IMR-90 (cell line): ENCODE data around the gene KDM6B. TPM values are rescaled to one million over a fixed set of nuclear protein-coding genes. Genes with fewer than 3 reads are reported as not detected.

ENCODE experiments used
- ATAC-seq: fragments of 200-7000 bp; cut with Tn5 transposase; 2 replicates; pipeline ENCODE4 v1.9.1; 2020; ENCODE audit warnings: low read depth, mild to moderate bottlenecking, moderate library complexity
- BruUV-seq: library from RNA; stranded (reverse); fragments of 400-500 nt; replicated peaks from 2 replicates; lab custom pipeline; 2021; lab: Mats Ljungman, UMichigan
- CTCF ChIA-PET: fragments of 300-600 bp; formaldehyde crosslinking; extraction: SDS; loops from one replicate; lab custom pipeline; 2021; ENCODE audit warnings: antibody characterized with exemption; lab: Yijun Ruan, JAX
- POLR2A ChIA-PET: fragments of 300-600 bp; sonication (Branson Sonifier 250); formaldehyde crosslinking; loops from one replicate; lab custom pipeline; 2022; ENCODE audit warnings: antibody characterized with exemption; ENCODE audit not compliant: unreplicated experiment; lab: Charles Lee
- DNase-seq: peaks from one replicate; pipeline ENCODE4 v3.0.0; 2013
- H2AFZ ChIP-seq: replicated peaks from 2 replicates; pipeline ENCODE3; 2013; ENCODE audit warnings: low read length, mild to moderate bottlenecking; ENCODE audit not compliant: poor library complexity
- H2AK5ac ChIP-seq: 2 replicates; pipeline ENCODE4 v1.6.1; 2013; ENCODE audit warnings: low read depth, low read length, inconsistent platforms
- H2AK9ac ChIP-seq: replicated peaks from 2 replicates; pipeline ENCODE3; 2013; ENCODE audit warnings: mild to moderate bottlenecking, low read depth, low read length, moderate library complexity; ENCODE audit not compliant: poor library complexity
- H2BK120ac ChIP-seq: 2 replicates; pipeline ENCODE4 v1.6.1; 2013; ENCODE audit warnings: low read depth, low read length, inconsistent platforms
- H2BK15ac ChIP-seq: 3 replicates; pipeline ENCODE4 v1.6.1; 2013; ENCODE audit warnings: low read depth, low read length, inconsistent platforms
- H2BK20ac ChIP-seq: 2 replicates; pipeline ENCODE4 v1.6.1; 2013; ENCODE audit warnings: low read depth, mild to moderate bottlenecking, inconsistent platforms, low read length, moderate library complexity
- H2BK5ac ChIP-seq: 2 replicates; pipeline ENCODE4 v1.6.1; 2013; ENCODE audit warnings: mild to moderate bottlenecking, low read depth, low read length, inconsistent platforms; ENCODE audit not compliant: poor library complexity, severe bottlenecking
- H3K14ac ChIP-seq: replicated peaks from 2 replicates; pipeline ENCODE4 v1.6.1; 2013; ENCODE audit warnings: low read depth, low read length, inconsistent platforms
- H3K18ac ChIP-seq: 2 replicates; pipeline ENCODE4 v1.6.1; 2013; ENCODE audit warnings: low read depth, low read length, control low read depth
- H3K23ac ChIP-seq: 2 replicates; pipeline ENCODE4 v1.6.1; 2013; ENCODE audit warnings: low read depth, low read length, inconsistent platforms
- H3K27ac ChIP-seq: 2 replicates; pipeline ENCODE4 v1.5.1; 2013; ENCODE audit warnings: mild to moderate bottlenecking, control low read depth, low read length; ENCODE audit not compliant: insufficient read depth
- H3K27me3 ChIP-seq: 2 replicates; pipeline ENCODE4 v1.6.1; 2013; ENCODE audit warnings: low read length; ENCODE audit not compliant: control insufficient read depth, insufficient read depth
- H3K36me3 ChIP-seq: 2 replicates; pipeline ENCODE4 v1.6.1; 2013; ENCODE audit warnings: low read length, mixed read lengths; ENCODE audit not compliant: control insufficient read depth, insufficient read depth
- H3K4ac ChIP-seq: 2 replicates; pipeline ENCODE4 v1.6.1; 2013; ENCODE audit warnings: low read depth, low read length, inconsistent platforms
- H3K4me1 ChIP-seq: 2 replicates; pipeline ENCODE4 v1.6.1; 2013; ENCODE audit warnings: low read length, mixed read lengths; ENCODE audit not compliant: control insufficient read depth, insufficient read depth
- H3K4me2 ChIP-seq: 2 replicates; pipeline ENCODE4 v1.6.1; 2013; ENCODE audit warnings: low read depth, mild to moderate bottlenecking, control low read depth, low read length, moderate library complexity
- H3K4me3 ChIP-seq: 2 replicates; pipeline ENCODE4 v1.5.1; 2013; ENCODE audit warnings: low read depth, mild to moderate bottlenecking, control low read depth, low read length, moderate library complexity; ENCODE audit not compliant: insufficient read depth
- H3K56ac ChIP-seq: 2 replicates; pipeline ENCODE4 v1.6.1; 2013; ENCODE audit warnings: low read length, inconsistent platforms; ENCODE audit not compliant: insufficient read depth; ENCODE audit errors: extremely low read depth
- H3K79me1 ChIP-seq, 2 experiments: 2 replicates each; pipeline ENCODE4 v1.6.1; 2013; ENCODE audit warnings: low read length in 2 of 2, inconsistent platforms in 1 of 2, low read depth in 1 of 2
- H3K9ac ChIP-seq: 2 replicates; pipeline ENCODE4 v1.6.1; 2013; ENCODE audit warnings: low read depth, low read length, control low read depth
- H3K9me1 ChIP-seq: 2 replicates; pipeline ENCODE4 v1.6.1; 2013; ENCODE audit warnings: low read length, inconsistent platforms; ENCODE audit not compliant: insufficient read depth
- H3K9me3 ChIP-seq: 2 replicates; pipeline ENCODE4 v1.6.1; 2013; ENCODE audit warnings: low read length; ENCODE audit not compliant: control insufficient read depth, insufficient read depth
- H4K20me1 ChIP-seq: 2 replicates; pipeline ENCODE4 v1.6.1; 2013; ENCODE audit warnings: low read length, inconsistent platforms; ENCODE audit not compliant: insufficient read depth
- H4K5ac ChIP-seq: 2 replicates; pipeline ENCODE4 v1.6.1; 2013; ENCODE audit warnings: mild to moderate bottlenecking, low read depth, low read length, control low read depth
- H4K8ac ChIP-seq, 2 experiments: 2 replicates each; pipeline ENCODE4 v1.6.1; 2013; ENCODE audit warnings: low read depth in 2 of 2, low read length in 2 of 2, control low read depth in 1 of 2, inconsistent platforms in 1 of 2
- H4K91ac ChIP-seq: 2 replicates; pipeline ENCODE4 v1.6.1; 2013; ENCODE audit warnings: low read depth, low read length, inconsistent platforms; ENCODE audit not compliant: insufficient read depth
- BHLHE40 ChIP-seq: fragments of 150-350 bp; IDR thresholded peaks from 2 replicates; pipeline ENCODE4 v1.6.1; 2016; ENCODE audit warnings: mild to moderate bottlenecking, low read depth, low read length
- CEBPB ChIP-seq: IDR thresholded peaks from 2 replicates; pipeline ENCODE4 v1.6.1; 2012; ENCODE audit warnings: low read depth, low read length, improper control_type of control experiment
- CHD1 ChIP-seq: IDR thresholded peaks from 2 replicates; pipeline ENCODE4 v1.6.1; 2012; ENCODE audit warnings: low read depth, low read length, improper control_type of control experiment
- FOS ChIP-seq: fragments of 150-350 bp; IDR thresholded peaks from 2 replicates; pipeline ENCODE4 v1.6.1; 2016; ENCODE audit warnings: low read depth, low read length
- MAFK ChIP-seq: IDR thresholded peaks from 2 replicates; pipeline ENCODE4 v1.6.1; 2012; ENCODE audit warnings: low read depth, low read length, improper control_type of control experiment
- MAZ ChIP-seq: IDR thresholded peaks from 2 replicates; pipeline ENCODE4 v1.6.1; 2012; ENCODE audit warnings: low read depth, mild to moderate bottlenecking, low read length, improper control_type of control experiment, moderate library complexity, borderline replicate concordance
- MXI1 ChIP-seq: IDR thresholded peaks from 2 replicates; pipeline ENCODE4 v1.6.1; 2012; ENCODE audit warnings: low read depth, mild to moderate bottlenecking, low read length, moderate library complexity, borderline replicate concordance
- NFE2L2 ChIP-seq: fragments of 150-350 bp; IDR thresholded peaks from 2 replicates; pipeline ENCODE4 v1.6.1; 2016; ENCODE audit warnings: low read depth, mild to moderate bottlenecking, low read length
- POLR2A ChIP-seq: IDR thresholded peaks from 2 replicates; pipeline ENCODE4 v1.6.1; 2012; ENCODE audit warnings: mild to moderate bottlenecking, low read depth, low read length
- RAD21 ChIP-seq: IDR thresholded peaks from 2 replicates; pipeline ENCODE4 v1.6.1; 2012; ENCODE audit warnings: low read length, improper control_type of control experiment
- RCOR1 ChIP-seq: IDR thresholded peaks from 2 replicates; pipeline ENCODE4 v1.6.1; 2012; ENCODE audit warnings: mild to moderate bottlenecking, low read length, improper control_type of control experiment; ENCODE audit not compliant: insufficient replicate concordance
- RFX5 ChIP-seq: IDR thresholded peaks from 2 replicates; pipeline ENCODE4 v1.8.0; 2012; ENCODE audit warnings: low read depth, mild to moderate bottlenecking, low read length, moderate library complexity
- SMC3 ChIP-seq: fragments of 150-350 bp; IDR thresholded peaks from 2 replicates; pipeline ENCODE4 v1.6.1; 2016; ENCODE audit warnings: low read depth, mild to moderate bottlenecking, antibody characterized with exemption, low read length, moderate library complexity
- WGBS, 2 experiments: methylation state at CpG; one replicate each; pipeline versions ENCODE4 v1.1.5 to v1.1.7; 2013; ENCODE audit warnings: missing lambda C conversion rate in 2 of 2; ENCODE audit not compliant: insufficient read length in 1 of 2; ENCODE audit errors: extremely low coverage in 2 of 2; 5-methylcytosine and 5-hydroxymethylcytosine counted together
- dilution Hi-C: fragments of 300-500 bp; cut with HindIII; formaldehyde crosslinking; loops from one replicate; pipeline ENCODE4 v1.14.3; 2018; ENCODE audit warnings: low sequenced_read_pairs; ENCODE audit not compliant: unreplicated experiment
- in situ Hi-C: fragments of 300-500 bp; cut with MboI; formaldehyde crosslinking; loops from 3 replicates; pipeline ENCODE4 v1.14.3; 2019; ENCODE audit warnings: low sequenced_read_pairs, inconsistent platforms, mixed read lengths
- intact Hi-C: fragments of 100-400 bp; cut with micrococcal nuclease; formaldehyde crosslinking; loops from 2 replicates; pipeline ENCODE4 v1.10.0; 2022
- polyA plus RNA-seq, 3 experiments: library from polyadenylated mRNA; depleted of rRNA; stranded (reverse); fragments of >200 nt; gene quantifications; 2 replicates each; pipeline ENCODE4 v1.2.3, GENCODE V29; 2012; ENCODE audit warnings: low replicate concordance in 1 of 3
- total RNA-seq: library from RNA; depleted of rRNA; stranded (reverse); fragments of >200 nt; gene quantifications from 2 replicates; pipeline ENCODE4 v1.2.3, GENCODE V29; 2012
- TF ChIP-seq, protein P1 (sequence below): conservative IDR thresholded peaks from 2 replicates; pipeline ENCODE4 v1.5.1; 2012; ENCODE audit warnings: mild to moderate bottlenecking, low read depth, low read length, improper control_type of control experiment
- TF ChIP-seq, protein P2 (sequence below): fragments of 150-350 bp; IDR thresholded peaks from 2 replicates; pipeline ENCODE4 v1.6.1; 2017; ENCODE audit warnings: mild to moderate bottlenecking, antibody characterized with exemption, low read length, low read depth
- TF ChIP-seq, protein P3 (sequence below): fragments of 150-350 bp; IDR thresholded peaks from 2 replicates; pipeline ENCODE4 v1.6.1; 2016; ENCODE audit warnings: low read depth, mild to moderate bottlenecking, low read length, moderate library complexity, borderline replicate concordance

KDM6B gene
- total and polyA plus RNA-seq, 2 of the 4 experiments (the other 2 are of a cell fraction): 0.72 to 3.5 TPM

DNA sequence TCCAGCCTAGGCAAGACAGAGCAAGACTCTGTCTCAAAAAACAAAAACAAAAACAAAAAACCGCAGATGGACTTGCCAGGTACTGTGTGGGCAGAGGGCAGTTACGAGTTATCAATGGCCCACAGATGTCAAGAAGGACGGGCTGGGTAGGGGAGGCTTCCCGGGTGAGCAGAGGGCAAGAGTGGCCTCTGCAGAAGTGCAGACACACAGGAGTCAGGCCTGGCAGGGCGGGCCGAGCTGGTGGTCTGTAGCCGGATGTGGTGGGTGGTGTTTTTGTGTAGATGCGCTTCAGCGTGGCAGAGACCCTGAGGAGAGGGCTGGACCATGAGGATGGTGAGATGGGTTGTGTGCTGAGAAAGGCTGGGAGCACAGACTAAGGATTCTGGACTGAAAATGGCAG is 44.9 kb upstream of the KDM6B start:
- no peaks in the 10 kb centered on the region for H3K4me1 ChIP-seq
- H4K8ac ChIP-seq: no peak overlapping the region

More for the DNA sequence above, 44.9 kb upstream of the KDM6B start:
- Histone ChIP-seq H3K23ac (no peak overlapping the region), H2AK5ac (no peak overlapping the region), H2BK20ac (no peak overlapping the region), H3K36me3 (no peaks in the 10 kb centered on the region), H3K9me1 (no peaks in the 10 kb centered on the region), H2AK9ac (no peak overlapping the region), H2BK120ac (no peak overlapping the region), H3K27ac (no peak overlapping the region), H3K27me3 (peaks cover 25% of the 10 kb centered on the region), H3K14ac (no peak overlapping the region), H3K56ac (no peak overlapping the region), H3K9ac (no peak overlapping the region), H4K20me1 (no peaks in the 10 kb centered on the region), H4K91ac (no peak overlapping the region), H4K5ac (no peak overlapping the region), H3K9me3 (no peaks in the 10 kb centered on the region), H3K4me2 (no peak overlapping the region), H3K79me1 (no peaks in the 10 kb centered on the region), H3K4ac (no peak overlapping the region), H2AFZ (no peak overlapping the region), H3K4me3 (no peak overlapping the region), H2BK5ac (no peak overlapping the region), H2BK15ac (no peak overlapping the region), H3K18ac (no peak overlapping the region)
- DNase-seq: no peak
- whole genome bisulfite sequencing, 2 experiments: no CpG with 5 or more reads among the region's 9 CpGs
- in situ Hi-C loops (no loop called here), dilution Hi-C loops (no loop called here), intact Hi-C loops (no loop called here)
- no peak for ATAC-seq
- POLR2A ChIA-PET: no interaction called here
- TF ChIP-seq, protein P1, sequence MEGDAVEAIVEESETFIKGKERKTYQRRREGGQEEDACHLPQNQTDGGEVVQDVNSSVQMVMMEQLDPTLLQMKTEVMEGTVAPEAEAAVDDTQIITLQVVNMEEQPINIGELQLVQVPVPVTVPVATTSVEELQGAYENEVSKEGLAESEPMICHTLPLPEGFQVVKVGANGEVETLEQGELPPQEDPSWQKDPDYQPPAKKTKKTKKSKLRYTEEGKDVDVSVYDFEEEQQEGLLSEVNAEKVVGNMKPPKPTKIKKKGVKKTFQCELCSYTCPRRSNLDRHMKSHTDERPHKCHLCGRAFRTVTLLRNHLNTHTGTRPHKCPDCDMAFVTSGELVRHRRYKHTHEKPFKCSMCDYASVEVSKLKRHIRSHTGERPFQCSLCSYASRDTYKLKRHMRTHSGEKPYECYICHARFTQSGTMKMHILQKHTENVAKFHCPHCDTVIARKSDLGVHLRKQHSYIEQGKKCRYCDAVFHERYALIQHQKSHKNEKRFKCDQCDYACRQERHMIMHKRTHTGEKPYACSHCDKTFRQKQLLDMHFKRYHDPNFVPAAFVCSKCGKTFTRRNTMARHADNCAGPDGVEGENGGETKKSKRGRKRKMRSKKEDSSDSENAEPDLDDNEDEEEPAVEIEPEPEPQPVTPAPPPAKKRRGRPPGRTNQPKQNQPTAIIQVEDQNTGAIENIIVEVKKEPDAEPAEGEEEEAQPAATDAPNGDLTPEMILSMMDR: no peak
- TF ChIP-seq POLR2A: no peak
- no peak for TF ChIP-seq BHLHE40
- TF ChIP-seq CHD1: no peak
- TF ChIP-seq MXI1: no peak
- TF ChIP-seq, protein P2, sequence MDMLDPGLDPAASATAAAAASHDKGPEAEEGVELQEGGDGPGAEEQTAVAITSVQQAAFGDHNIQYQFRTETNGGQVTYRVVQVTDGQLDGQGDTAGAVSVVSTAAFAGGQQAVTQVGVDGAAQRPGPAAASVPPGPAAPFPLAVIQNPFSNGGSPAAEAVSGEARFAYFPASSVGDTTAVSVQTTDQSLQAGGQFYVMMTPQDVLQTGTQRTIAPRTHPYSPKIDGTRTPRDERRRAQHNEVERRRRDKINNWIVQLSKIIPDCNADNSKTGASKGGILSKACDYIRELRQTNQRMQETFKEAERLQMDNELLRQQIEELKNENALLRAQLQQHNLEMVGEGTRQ: no peak
- no peak for TF ChIP-seq NFE2L2
- TF ChIP-seq MAFK: no peak
- no peak for TF ChIP-seq MAZ
- TF ChIP-seq RFX5: no peak
- no peak for TF ChIP-seq CEBPB
- no peak for TF ChIP-seq RAD21
- TF ChIP-seq FOS: no peak
- no peak for TF ChIP-seq SMC3
- no peak for TF ChIP-seq RCOR1
- TF ChIP-seq, protein P3, sequence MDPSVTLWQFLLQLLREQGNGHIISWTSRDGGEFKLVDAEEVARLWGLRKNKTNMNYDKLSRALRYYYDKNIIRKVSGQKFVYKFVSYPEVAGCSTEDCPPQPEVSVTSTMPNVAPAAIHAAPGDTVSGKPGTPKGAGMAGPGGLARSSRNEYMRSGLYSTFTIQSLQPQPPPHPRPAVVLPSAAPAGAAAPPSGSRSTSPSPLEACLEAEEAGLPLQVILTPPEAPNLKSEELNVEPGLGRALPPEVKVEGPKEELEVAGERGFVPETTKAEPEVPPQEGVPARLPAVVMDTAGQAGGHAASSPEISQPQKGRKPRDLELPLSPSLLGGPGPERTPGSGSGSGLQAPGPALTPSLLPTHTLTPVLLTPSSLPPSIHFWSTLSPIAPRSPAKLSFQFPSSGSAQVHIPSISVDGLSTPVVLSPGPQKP: no peak
- CTCF ChIA-PET: no interaction called here
- BruUV-seq: no TSS peak
